Testis (tissue), 2 donors: ENCODE data around the gene EPHX1.
"Not testable (repeated sequence)": the region's sequence is repeated elsewhere in the genome, so short reads cannot be mapped to it uniquely, and the experiment has no call there.

ENCODE experiments used
- POLR2A ChIP-seq: fragments of 450-650 bp; IDR thresholded peaks from one replicate; pipeline ENCODE4 v1.6.1; 2017; ENCODE audit warnings: antibody characterized with exemption, mild to moderate bottlenecking, moderate library complexity
- TF ChIP-seq, protein P1 (sequence below), 3 experiments: fragments of 450-650 bp in 2 of 3; fragments of 200-600 bp in 1 of 3; sonication (generic) in 1 of 3; IDR thresholded peaks; one replicate each; pipeline ENCODE4 v1.5.1; 2016 to 2019; ENCODE audit warnings: antibody characterized with exemption in 3 of 3, mild to moderate bottlenecking in 2 of 3, moderate library complexity in 1 of 3

DNA sequence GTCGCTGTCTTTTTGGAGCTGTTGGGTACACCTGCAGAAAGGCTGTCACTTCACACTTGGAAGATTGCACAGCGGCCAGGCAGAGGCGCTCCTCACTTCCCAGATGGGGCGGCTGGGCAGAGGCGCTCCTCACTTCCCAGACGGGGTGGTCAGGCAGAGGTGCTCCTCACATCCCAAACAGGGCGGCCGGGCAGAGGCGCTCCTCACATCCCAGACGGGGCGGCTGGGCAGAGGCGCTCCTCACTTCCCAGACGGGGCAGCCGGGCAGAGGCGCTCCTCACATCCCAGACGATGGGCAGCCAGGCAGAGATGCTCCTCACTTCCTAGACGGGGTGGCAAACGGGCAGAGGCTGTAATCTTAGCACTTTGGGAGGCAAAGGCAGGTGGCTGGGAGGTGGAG, 13.8 kb upstream of the EPHX1 start:
- TF ChIP-seq, protein P1, sequence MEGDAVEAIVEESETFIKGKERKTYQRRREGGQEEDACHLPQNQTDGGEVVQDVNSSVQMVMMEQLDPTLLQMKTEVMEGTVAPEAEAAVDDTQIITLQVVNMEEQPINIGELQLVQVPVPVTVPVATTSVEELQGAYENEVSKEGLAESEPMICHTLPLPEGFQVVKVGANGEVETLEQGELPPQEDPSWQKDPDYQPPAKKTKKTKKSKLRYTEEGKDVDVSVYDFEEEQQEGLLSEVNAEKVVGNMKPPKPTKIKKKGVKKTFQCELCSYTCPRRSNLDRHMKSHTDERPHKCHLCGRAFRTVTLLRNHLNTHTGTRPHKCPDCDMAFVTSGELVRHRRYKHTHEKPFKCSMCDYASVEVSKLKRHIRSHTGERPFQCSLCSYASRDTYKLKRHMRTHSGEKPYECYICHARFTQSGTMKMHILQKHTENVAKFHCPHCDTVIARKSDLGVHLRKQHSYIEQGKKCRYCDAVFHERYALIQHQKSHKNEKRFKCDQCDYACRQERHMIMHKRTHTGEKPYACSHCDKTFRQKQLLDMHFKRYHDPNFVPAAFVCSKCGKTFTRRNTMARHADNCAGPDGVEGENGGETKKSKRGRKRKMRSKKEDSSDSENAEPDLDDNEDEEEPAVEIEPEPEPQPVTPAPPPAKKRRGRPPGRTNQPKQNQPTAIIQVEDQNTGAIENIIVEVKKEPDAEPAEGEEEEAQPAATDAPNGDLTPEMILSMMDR (IDR thresholded peaks at IDR 0.05), result not testable (repeated sequence)
- not testable (repeated sequence) for TF ChIP-seq POLR2A
